Duodenal mucosa (tissue), 2 donors: ENCODE results near the gene CD81.
"Not testable (repeated sequence)": the region's sequence is repeated elsewhere in the genome, so short reads cannot be mapped to it uniquely, and the experiment has no call there.

Source experiments
- H3K27ac ChIP-seq: one replicate; pipeline ENCODE4 v1.7.0; 2013; ENCODE audit warnings: low read depth, low read length
- H3K27me3 ChIP-seq, 2 donors: one replicate each; pipeline ENCODE4 v1.7.0; 2013; ENCODE audit warnings: low read length in 2 of 2, control low read depth in 1 of 2; ENCODE audit not compliant: insufficient read depth in 2 of 2, control insufficient read depth in 1 of 2
- H3K36me3 ChIP-seq, 2 donors: one replicate each; pipeline ENCODE4 v1.7.0; 2013; ENCODE audit warnings: low read length in 2 of 2, control low read depth in 1 of 2; ENCODE audit not compliant: insufficient read depth in 2 of 2, control insufficient read depth in 1 of 2
- H3K4me1 ChIP-seq, 2 donors: one replicate each; pipeline ENCODE4 v1.7.0; 2013; ENCODE audit warnings: low read length in 2 of 2, control low read depth in 1 of 2; ENCODE audit not compliant: insufficient read depth in 2 of 2, control insufficient read depth in 1 of 2
- H3K4me3 ChIP-seq, 2 donors: one replicate each; pipeline ENCODE4 v1.7.0; 2013; ENCODE audit warnings: low read length in 2 of 2, low read depth in 1 of 2
- H3K9ac ChIP-seq, 2 donors: one replicate each; pipeline ENCODE4 v1.7.0; 2013; ENCODE audit warnings: low read length in 2 of 2, low read depth in 1 of 2
- H3K9me3 ChIP-seq, 2 donors: one replicate each; pipeline ENCODE4 v1.7.0; 2013; ENCODE audit warnings: low read length in 2 of 2, control low read depth in 1 of 2; ENCODE audit not compliant: control insufficient read depth in 1 of 2

CD81 gene

DNA sequence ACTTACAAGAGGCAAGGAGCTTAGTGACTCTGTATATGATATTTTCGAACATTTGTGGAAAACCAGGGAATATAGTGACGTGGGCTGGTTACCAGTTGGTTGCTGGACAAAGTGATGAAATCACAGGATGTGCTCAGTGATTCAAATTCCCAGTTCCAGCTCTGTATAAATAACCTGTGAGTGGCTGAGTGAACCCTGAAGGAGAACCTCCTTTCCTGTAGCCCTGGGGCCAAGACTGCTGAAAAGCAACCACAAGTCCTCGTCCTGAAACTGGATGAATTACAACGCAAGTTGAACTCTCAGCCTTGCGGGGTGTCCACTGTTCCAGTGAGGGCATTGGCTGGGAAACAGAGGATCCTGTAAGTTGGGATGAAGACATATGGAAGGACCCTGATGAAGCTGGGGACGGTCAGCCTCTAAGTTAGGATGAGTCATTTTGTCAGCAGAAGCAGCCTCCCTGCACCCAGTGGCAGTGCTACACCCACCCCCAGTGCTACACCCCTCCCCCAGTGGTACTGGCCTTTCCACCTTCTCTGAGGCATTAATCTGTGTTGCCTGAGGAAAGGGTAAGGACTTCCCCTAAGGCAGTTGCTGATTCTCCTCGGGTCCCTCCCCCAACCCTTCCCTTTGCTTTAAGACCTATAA, 22.0 kb upstream of the CD81 start:
- Histone ChIP-seq H3K9ac (no peak overlapping the region), H3K4me1 (no peaks in the 10 kb centered on the region), H3K27ac (no peak overlapping the region), H3K36me3 (no peaks in the 10 kb centered on the region), H3K4me3 (no peak overlapping the region), H3K9me3 (no peaks in the 10 kb centered on the region), H3K27me3 (no peaks in the 10 kb centered on the region)

DNA sequence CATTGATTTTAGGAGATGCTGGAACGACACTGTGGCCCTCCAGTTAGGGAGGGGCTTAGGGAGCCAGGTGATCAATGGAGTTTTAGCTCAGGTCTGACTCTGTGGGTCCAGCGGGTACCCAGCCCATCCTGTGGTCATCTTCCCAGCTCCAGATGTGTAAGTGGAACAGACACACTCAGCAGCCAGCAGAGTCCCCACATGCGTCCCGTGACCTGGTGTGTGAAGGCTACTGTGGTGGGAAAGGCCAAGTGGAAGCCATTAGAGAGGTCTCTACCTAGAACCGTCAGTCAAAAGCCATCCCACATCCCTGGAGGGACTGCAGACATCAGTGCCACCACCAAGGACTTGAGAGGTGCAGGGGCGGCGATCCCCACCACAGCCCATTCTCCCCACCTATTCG, 19.9 kb upstream of the CD81 start:
- H3K27me3 ChIP-seq = no peaks in the 10 kb centered on the region
- H3K9ac ChIP-seq = no peak overlapping the region
- H3K36me3 ChIP-seq = no peaks in the 10 kb centered on the region
- no peak overlapping the region for H3K27ac ChIP-seq
- H3K9me3 ChIP-seq = no peaks in the 10 kb centered on the region
- H3K4me1 ChIP-seq = no peaks in the 10 kb centered on the region
- no peak overlapping the region for H3K4me3 ChIP-seq

DNA sequence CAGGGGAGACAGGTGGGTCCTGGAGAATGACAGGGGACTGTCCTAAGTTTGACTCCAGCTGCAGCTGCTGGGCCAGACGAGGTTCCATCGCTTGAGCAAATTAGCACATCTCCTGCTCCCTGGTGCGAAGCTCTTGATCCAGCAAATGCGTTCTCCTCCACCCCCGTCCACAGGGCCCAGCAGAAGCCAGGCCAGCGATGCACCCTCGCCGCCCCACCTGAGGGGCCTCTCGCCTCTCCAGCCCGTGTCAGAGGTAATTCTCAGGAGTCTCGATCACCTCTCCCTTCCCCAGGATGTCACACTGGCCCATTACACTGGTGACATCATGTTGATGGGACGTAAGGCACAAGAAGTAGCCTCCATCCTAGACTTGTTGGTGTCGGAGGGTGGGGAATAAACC, 19.5 kb upstream of the CD81 start:
- not testable (repeated sequence) for H3K27me3 ChIP-seq, H3K4me3 ChIP-seq, H3K9ac ChIP-seq, H3K9me3 ChIP-seq, H3K4me1 ChIP-seq, H3K27ac ChIP-seq, H3K36me3 ChIP-seq

DNA sequence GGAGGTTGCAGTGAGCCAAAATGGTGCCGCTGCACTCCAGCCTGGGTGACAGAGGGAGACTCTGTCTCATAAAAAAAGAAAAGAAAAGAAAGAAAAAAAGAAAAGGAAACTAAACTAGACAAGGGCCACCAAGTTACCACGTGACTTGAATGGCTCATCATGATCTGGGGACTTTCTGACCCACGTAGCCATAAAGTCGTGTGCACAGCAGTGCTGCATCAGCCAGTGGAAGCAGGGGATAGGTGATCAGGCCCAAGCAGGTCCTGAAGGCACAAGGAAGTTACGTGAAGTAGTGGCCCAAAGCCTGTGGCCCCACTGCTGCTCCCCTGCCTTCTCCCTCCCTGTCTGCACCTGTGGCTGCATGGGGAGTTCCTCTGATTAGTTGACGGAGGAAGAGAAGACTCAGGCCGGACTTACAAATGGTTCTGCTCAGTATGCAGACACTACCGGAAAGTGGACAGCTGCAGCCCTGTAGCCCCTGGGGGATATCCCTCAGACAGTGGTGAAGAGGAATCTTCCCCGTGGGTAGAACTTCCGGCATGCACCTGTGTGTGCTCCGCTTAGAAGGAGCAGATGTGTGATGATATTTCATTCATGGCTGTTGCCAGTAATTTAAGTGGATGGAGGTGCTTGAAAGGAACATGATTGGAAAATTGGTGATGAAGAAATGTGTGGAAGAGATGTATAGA, 18.2 kb upstream of the CD81 start:
- Histone ChIP-seq H3K27me3 (no peaks in the 10 kb centered on the region), H3K9me3 (no peaks in the 10 kb centered on the region), H3K27ac (no peak overlapping the region), H3K36me3 (no peaks in the 10 kb centered on the region), H3K4me3 (no peak overlapping the region), H3K9ac (no peak overlapping the region), H3K4me1 (no peaks in the 10 kb centered on the region)

DNA sequence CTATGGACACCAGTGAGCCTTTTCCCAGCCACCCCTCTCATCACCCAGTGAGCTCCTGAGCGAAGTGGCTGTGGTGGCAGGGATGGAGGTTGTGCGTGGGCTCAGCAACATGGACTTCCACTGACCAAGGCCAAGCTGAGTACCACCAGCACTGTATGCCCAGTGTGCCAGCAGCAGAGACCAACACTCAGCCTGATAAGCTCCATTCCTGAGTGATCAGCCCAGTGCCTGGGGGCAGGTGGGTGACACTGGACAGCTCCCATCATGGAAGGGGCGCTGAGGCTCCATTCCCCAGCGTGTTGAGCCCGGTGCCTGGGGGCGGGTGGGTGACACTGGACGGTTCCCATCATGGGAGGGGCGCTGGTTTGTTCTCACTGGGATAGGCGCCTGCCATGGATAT, 17.6 kb upstream of the CD81 start:
- H3K4me1 ChIP-seq = no peaks in the 10 kb centered on the region
- H3K9ac ChIP-seq = no peak overlapping the region
- no peaks in the 10 kb centered on the region for H3K9me3 ChIP-seq
- H3K27me3 ChIP-seq = no peaks in the 10 kb centered on the region
- no peak overlapping the region for H3K4me3 ChIP-seq
- H3K27ac ChIP-seq = no peak overlapping the region
- no peaks in the 10 kb centered on the region for H3K36me3 ChIP-seq

DNA sequence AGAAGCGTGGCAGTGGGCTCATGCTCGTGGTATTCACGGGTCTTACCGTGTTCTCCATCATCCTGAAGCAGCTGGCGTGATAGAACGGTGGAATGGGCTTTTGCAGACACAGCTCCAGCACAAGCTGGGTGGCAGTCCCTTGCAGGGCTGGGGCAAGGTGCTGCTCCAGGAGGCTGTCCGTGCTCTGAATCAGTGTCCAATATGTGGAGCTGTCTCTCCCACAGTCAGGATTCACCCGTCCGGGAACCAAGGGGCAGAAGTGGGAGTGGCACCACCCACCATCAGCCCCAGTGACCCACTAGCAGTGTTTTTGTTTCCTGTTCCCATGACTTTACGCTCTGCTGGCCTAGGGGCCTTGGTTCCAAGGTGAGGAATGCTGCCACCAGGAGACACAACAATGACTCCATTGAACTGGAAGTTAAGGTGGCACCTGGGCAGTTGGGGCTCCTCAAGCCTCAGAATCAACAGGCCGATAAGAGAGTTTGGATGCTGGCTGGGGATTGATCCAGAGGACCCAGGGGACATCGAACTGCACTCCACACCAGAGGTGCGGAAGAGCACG, 16.9 kb upstream of the CD81 start:
- H3K9me3 ChIP-seq = no peaks in the 10 kb centered on the region
- no peak overlapping the region for H3K27ac ChIP-seq
- H3K36me3 ChIP-seq = no peaks in the 10 kb centered on the region
- H3K4me3 ChIP-seq = no peak overlapping the region
- no peak overlapping the region for H3K9ac ChIP-seq
- H3K4me1 ChIP-seq = no peaks in the 10 kb centered on the region
- H3K27me3 ChIP-seq = no peaks in the 10 kb centered on the region

DNA sequence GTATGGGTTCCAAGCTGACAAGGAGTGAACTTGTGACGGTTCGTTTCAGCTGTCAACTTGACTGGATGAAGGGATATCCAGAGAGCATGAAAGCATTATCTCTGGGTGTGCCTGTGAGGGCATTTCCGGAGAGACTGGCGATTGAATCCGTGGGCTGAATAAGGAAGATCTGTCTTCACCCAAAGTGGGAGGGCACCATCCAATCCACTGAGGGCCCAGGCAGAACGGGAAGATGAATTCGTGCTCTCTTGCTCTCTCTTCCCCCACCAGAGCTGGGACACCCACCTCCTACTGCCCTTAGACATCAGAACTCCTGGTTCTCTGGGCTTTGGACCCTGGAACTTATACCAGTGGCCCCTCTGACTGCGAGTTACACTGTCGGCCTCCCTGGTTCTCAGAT, 15.5 kb upstream of the CD81 start:
- Histone ChIP-seq H3K27ac (no peak overlapping the region), H3K4me1 (no peaks in the 10 kb centered on the region), H3K9me3 (no peaks in the 10 kb centered on the region), H3K36me3 (no peaks in the 10 kb centered on the region), H3K4me3 (no peak overlapping the region), H3K9ac (no peak overlapping the region), H3K27me3 (no peaks in the 10 kb centered on the region)

DNA sequence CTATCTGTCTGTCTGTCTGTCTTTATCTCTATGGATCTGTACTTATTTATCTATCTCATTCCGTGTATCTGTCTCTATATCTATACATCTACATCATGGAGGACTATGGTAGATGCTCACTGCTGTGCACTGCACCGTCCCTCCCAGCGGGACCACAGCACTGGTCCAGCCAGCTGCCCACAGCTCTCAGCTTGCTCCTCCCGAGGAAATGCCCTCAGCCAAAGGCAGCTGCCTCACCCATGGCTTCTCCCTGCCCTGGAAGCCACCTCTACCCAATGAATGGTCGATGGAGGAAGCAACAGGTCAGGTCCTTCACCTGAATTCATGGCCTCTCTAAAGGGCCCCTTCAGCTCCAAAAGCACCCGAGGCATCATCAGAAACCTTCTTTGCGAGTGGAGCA, 14.7 kb upstream of the CD81 start:
- H3K4me1 ChIP-seq = no peaks in the 10 kb centered on the region
- no peaks in the 10 kb centered on the region for H3K36me3 ChIP-seq
- H3K27ac ChIP-seq = no peak overlapping the region
- no peaks in the 10 kb centered on the region for H3K9me3 ChIP-seq
- H3K4me3 ChIP-seq = no peak overlapping the region
- no peak overlapping the region for H3K9ac ChIP-seq
- H3K27me3 ChIP-seq = no peaks in the 10 kb centered on the region

DNA sequence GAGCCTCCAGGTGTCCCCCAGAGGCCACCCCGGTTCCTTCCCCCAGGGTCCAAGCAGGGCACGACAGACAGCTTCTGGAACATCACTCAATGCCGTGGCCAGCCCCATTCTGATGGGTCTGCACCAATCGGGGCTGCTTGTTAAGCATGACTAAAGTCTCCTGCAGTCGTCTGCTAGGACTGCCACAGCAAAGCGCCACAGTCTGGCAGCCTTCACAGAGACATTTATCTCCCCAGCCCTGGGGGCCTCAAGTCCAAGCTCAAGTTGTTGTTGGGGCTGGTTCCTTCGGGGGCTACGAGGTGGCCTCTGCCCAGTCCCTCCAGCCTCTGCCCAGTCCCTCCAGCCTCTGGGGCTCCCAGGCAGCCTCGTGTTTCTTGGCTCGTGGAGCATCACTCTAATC, 14.0 kb upstream of the CD81 start:
- H3K4me3 ChIP-seq = no peak overlapping the region

DNA sequence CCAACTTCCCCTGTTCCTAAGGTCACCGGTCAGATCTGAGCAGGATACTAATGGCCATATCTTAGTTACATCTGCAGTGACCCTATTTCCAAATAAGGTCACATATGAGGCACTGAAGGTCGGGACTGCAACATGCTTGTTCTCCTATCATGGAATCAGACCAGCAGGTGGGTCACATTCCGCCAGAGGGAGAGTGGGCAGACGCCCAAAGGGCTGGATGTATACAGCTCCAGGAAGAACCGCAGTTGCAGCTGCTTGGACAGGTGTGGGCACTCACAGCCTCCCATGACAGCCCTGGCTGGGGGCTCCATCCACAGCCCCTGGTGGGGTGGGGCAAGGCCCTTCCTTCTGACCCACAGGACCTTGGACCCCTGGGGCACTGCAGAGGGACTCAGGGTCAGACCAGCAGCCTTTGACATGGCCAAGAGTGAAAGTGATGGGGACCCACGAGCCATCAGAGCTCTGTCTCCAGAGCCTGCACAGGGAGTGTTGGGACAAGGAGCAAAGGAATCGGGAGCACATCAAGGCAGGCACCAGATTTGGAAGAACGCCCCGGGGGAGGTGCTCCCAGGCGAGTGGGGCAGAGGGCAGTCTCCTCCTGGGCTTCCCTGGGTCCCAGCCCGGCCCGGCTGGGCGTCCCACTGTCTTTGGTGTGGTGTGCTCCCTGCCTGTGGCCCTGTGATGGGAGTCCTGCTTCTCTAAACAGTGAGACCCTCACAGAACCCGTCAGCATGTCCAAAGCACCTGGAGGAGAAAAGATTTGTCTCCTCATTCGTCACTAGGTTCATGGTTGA, 13.3 kb upstream of the CD81 start:
- Histone ChIP-seq H3K9me3 (no peaks in the 10 kb centered on the region), H3K4me3 (no peak overlapping the region), H3K9ac (no peak overlapping the region), H3K27ac (no peak overlapping the region), H3K27me3 (no peaks in the 10 kb centered on the region), H3K36me3 (no peaks in the 10 kb centered on the region), H3K4me1 (no peaks in the 10 kb centered on the region)

More for the DNA sequence above, 14.0 kb upstream of the CD81 start:
- no peaks in the 10 kb centered on the region for H3K9me3 ChIP-seq
- H3K27ac ChIP-seq = no peak overlapping the region
- H3K27me3 ChIP-seq = no peaks in the 10 kb centered on the region
- no peak overlapping the region for H3K9ac ChIP-seq
- H3K4me1 ChIP-seq = no peaks in the 10 kb centered on the region
- no peaks in the 10 kb centered on the region for H3K36me3 ChIP-seq
